Heart left ventricle (tissue), 16 donors: Measurements from ENCODE around the gene PIP5K1A. TPM values are rescaled to one million over a fixed set of nuclear protein-coding genes. Genes with fewer than 3 reads are reported as not detected.
A peak's percentile ranks its signal among the peaks of the same experiment; 100 is the strongest.

Source experiments
- ATAC-seq, 4 donors: fragments of 200-7000 bp; cut with Tn5 transposase; one replicate each; pipeline ENCODE4 v1.9.1; 2020 to 2022; ENCODE audit warnings: moderate library complexity in 4 of 4, mild to moderate bottlenecking in 3 of 4, moderate number of reproducible peaks in 1 of 4
- DNase-seq, 5 donors: peaks; one replicate each; pipeline ENCODE4 v3.0.0-alpha.2; 2020
- H3K27ac ChIP-seq, 12 donors: fragments of 200-600 bp; sonication (generic) in 4 of 12; one replicate each; pipeline versions ENCODE4 v1.5.0 to v1.8.0; 2016 to 2022; ENCODE audit warnings: mild to moderate bottlenecking in 2 of 12
- H3K27me3 ChIP-seq, 9 donors: fragments of 200-600 bp; sonication (generic) in 2 of 9; one replicate each; pipeline versions ENCODE4 v1.5.1 to v1.8.0; 2016 to 2022; ENCODE audit warnings: mild to moderate bottlenecking in 3 of 9
- H3K36me3 ChIP-seq, 9 donors: fragments of 200-600 bp; sonication (generic) in 2 of 9; one replicate each; pipeline versions ENCODE4 v1.5.0 to v1.8.0; 2018 to 2022; ENCODE audit warnings: mild to moderate bottlenecking in 2 of 9
- H3K4me1 ChIP-seq, 12 donors: fragments of 200-600 bp; sonication (generic) in 4 of 12; one replicate each; pipeline versions ENCODE4 v1.5.0 to v1.8.0; 2016 to 2022; ENCODE audit warnings: mild to moderate bottlenecking in 3 of 12
- H3K4me3 ChIP-seq, 12 donors: fragments of 200-600 bp; sonication (generic) in 4 of 12; one replicate each; pipeline versions ENCODE4 v1.5.0 to v1.8.0; 2017 to 2022; ENCODE audit warnings: mild to moderate bottlenecking in 9 of 12, moderate library complexity in 4 of 12
- H3K9me3 ChIP-seq, 12 donors: fragments of 200-600 bp; sonication (generic) in 4 of 12; one replicate each; pipeline versions ENCODE4 v1.5.0 to v1.8.0; 2016 to 2022; ENCODE audit warnings: mild to moderate bottlenecking in 1 of 12
- CTCF ChIP-seq, 12 donors: fragments of 200-600 bp; sonication (generic) in 4 of 12; IDR thresholded peaks; one replicate each; pipeline versions ENCODE4 v1.5.0 to v1.8.0; 2018 to 2022; ENCODE audit warnings: antibody characterized with exemption in 12 of 12, mild to moderate bottlenecking in 5 of 12
- POLR2A ChIP-seq, 2 donors: fragments of 450-650 bp; IDR thresholded peaks; one replicate each; pipeline ENCODE4 v1.6.1; 2017; ENCODE audit warnings: antibody characterized with exemption in 2 of 2, mild to moderate bottlenecking in 2 of 2, moderate library complexity in 2 of 2
- whole genome bisulfite sequencing, 4 donors: extraction: QIAGEN DNeasy Blood & Tissue Kit in 2 of 4; methylation state at CpG; one replicate each; pipeline versions ENCODE4 v1.1.5 to v1.1.7; 2013 to 2018; 5-methylcytosine and 5-hydroxymethylcytosine counted together
- intact Hi-C, 10 donors: fragments of 100-400 bp; cut with DNase I; formaldehyde crosslinking; loops; one replicate each; pipeline versions ENCODE4 v1.11.1 to v1.14.2; 2022
- polyA plus RNA-seq, 2 donors: library from polyadenylated mRNA; stranded (reverse); fragments of 200-250 nt; gene quantifications; one replicate each; pipeline ENCODE4 v1.2.3, GENCODE V29; 2013
- total RNA-seq, 9 donors: library from RNA; depleted of rRNA in 2 of 9; stranded (reverse); fragments of >200 nt in 2 of 9; fragmentation: NEBNext Ultra II Directional in 3 of 9; extraction: Animal tissue kit (Norgen Biotek cat#: 25700) in 3 of 9; gene quantifications; one replicate each; pipeline versions ENCODE4 v1.1.0 to v1.2.4, GENCODE V29; 2016 to 2023
- donor health status: ischemic (EF 13 %, LVEDD 7.1; RV severe dilation, severe dysfunction).
- donor health status: healthy with polysubstance abuse.
- donor health status: DM: no; HTN: yes; CAD: no.
- donor health status: DM: no; HTN: no; CAD: no.
- donor health status: ischemic (EF 25% LVEDD 6.9; RV normal size, moderate dysfunction).
- donor health status: ischemic (EF 25% LVEDD 5.7; RV mildly dilated, moderate dysfunction).
- donor health status: healthy.
- donor health status: DM: yes; HTN: yes; CAD: no.
- donor health status: ischemic (EF 35%, LVEDD 5.7; RV mildly dilated, moderate dysfunction).
- donor health status: nonischemic (EF 11% LVEDD 7.7; RV severe dilation, severe dysfunction).
- donor health status: DM: yes; HTN: yes; CAD: no.
- donor health status: PGD.
- donor health status: ischemic (EF 29% LVEDD 5.4; RV normal size, mild dysfunction).
- donor health status: nonischemic (EF 23%, LVEDD 6.1; RV moderate dilation, normal function).

PIP5K1A gene
- total and polyA plus RNA-seq, 11 donors: 20.5 to 48.8 (median 36.5) TPM

DNA sequence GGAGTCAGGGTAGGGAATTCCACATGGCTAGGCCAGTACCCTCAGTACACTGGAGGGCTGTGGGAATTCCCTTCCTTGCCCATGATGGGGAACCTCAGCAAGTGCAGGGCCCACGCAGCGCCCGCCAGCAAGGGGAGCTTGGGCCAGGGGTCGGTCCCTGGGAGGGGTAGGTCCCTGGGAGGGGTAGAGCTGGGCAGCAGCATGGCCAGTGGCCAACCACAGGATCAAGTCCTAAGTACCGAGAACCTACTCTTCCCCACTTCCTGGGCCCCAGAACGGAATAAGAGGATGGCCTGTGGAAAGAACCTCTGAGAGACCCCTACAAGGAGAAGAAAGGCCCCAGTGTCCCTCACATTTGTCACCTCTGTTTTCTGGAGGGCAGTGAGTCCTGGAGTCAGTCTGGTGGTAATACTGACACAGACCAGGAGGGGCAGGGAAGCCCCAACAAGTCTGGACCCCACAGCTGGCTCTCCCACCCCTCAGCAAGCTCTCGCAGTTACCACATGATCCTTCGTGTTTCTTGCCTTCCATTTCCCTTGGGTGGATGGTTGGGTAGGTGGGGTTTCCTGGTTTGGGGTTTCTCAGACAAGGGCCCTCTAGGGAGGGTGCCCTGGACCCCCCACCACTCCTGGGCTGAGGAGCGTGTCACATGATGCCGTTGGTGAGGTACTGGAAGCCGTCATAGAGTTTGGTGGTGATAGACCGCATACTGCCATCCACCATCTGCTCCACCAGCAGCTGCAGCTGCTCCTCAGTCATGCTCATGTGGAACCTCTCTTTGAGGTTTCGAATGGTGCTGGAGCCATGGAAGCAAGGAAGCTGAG, 94.1 kb downstream of the PIP5K1A start:
- Histone ChIP-seq H3K4me1 (peaks cover 0 to 11% (median 0%) of the 10 kb centered on the region in 12 donors), H3K9me3 (no peaks in the 10 kb centered on the region), H3K36me3 (peaks cover 0 to 100% (median 99%) of the 10 kb centered on the region in 9 donors), H3K4me3 (no peak overlapping the region), H3K27ac (no peak overlapping the region), H3K27me3 (no peaks in the 10 kb centered on the region)
- DNase-seq (no peak), ATAC-seq (peak in 1 of 4 donors; percentile 9)
- TF ChIP-seq CTCF (IDR thresholded peaks at IDR 0.05): no peak
- no peak for TF ChIP-seq POLR2A (IDR thresholded peaks at IDR 0.05)
- 79 to 85% (median 82%) methylated on average over 9 to 13 of the region's 13 CpGs for WGBS, 4 donors
- intact Hi-C loops: loop anchor here in 1 of 10 donors (10.0 kb wide), 1 partner anchor 102 kb away; the partner anchor contains the start of gene PSMB4

- Histone ChIP-seq H3K36me3 (peaks cover 0 to 100% (median 99%) of the 10 kb centered on the region in 9 donors), H3K27ac (no peak overlapping the region), H3K4me1 (peaks cover 0 to 11% (median 0%) of the 10 kb centered on the region in 12 donors), H3K4me3 (no peak overlapping the region), H3K9me3 (no peaks in the 10 kb centered on the region), H3K27me3 (no peaks in the 10 kb centered on the region)
- DNase-seq: no peak
- WGBS, 4 donors: 77 to 88% (median 82%) methylated on average over 6 of the region's 6 CpGs
- TF ChIP-seq POLR2A (IDR thresholded peaks at IDR 0.05) (no peak), CTCF (IDR thresholded peaks at IDR 0.05) (no peak)
- intact Hi-C loops: loop anchor here in 1 of 10 donors (10.0 kb wide), 1 partner anchor 102 kb away; the partner anchor contains the start of gene PSMB4
- peak in 1 of 4 donors; percentile 7 for ATAC-seq
These were observed 94.7 kb downstream of the PIP5K1A start for GRCh38 chr1:151293093-151293492.

- intact Hi-C loops: loop anchor here in 1 of 10 donors (10.0 kb wide), 1 partner anchor 100 kb away; the partner anchor contains the start of gene PSMB4
- H3K4me1 ChIP-seq: no peaks in the 10 kb centered on the region
- H3K27ac ChIP-seq: no peak overlapping the region
- 90 to 94% (median 92%) methylated on average over 2 of the region's 2 CpGs for WGBS, 4 donors
- no peak for TF ChIP-seq CTCF (IDR thresholded peaks at IDR 0.05)
- no peak for TF ChIP-seq POLR2A (IDR thresholded peaks at IDR 0.05)
- peaks cover 3 to 100% (median 98%) of the 10 kb centered on the region in 9 donors for H3K36me3 ChIP-seq
- no peaks in the 10 kb centered on the region for H3K9me3 ChIP-seq
- H3K27me3 ChIP-seq: no peaks in the 10 kb centered on the region
- H3K4me3 ChIP-seq: no peak overlapping the region
- ATAC-seq: no peak
- DNase-seq: no peak
These were observed 96.5 kb downstream of the PIP5K1A start for GRCh38 chr1:151294742-151295462.

Other genes with a start within 250 kb of the PIP5K1A start
- gene CERS2, start 223.7 kb upstream of the PIP5K1A start, total RNA-seq: 100 to 1,000 TPM in 2 of 9 donors, 10 to 100 TPM in 7; 51.7 to 113 (median 76.1) TPM
- gene CERS2, start 223.7 kb upstream of the PIP5K1A start, polyA plus RNA-seq: 10 to 100 TPM; 72.0 to 94.1 TPM
- 1 to 10 TPM in 1 of 9 donors, under 1 TPM in 3, not detected in 5; 0.12 to 2.0 (median 0.35) TPM for gene ANXA9, start 216.3 kb upstream of the PIP5K1A start, total RNA-seq
- under 1 TPM in 1 of 2 donors, not detected in 1; 0.19 TPM for gene ANXA9, start 216.3 kb upstream of the PIP5K1A start, polyA plus RNA-seq
- gene MINDY1, start 191.7 kb upstream of the PIP5K1A start, total RNA-seq: 10 to 100 TPM; 37.6 to 98.4 (median 54.2) TPM
- gene MINDY1, start 191.7 kb upstream of the PIP5K1A start, polyA plus RNA-seq: 10 to 100 TPM; 18.5 to 20.4 TPM
- 10 to 100 TPM; 32.5 to 65.3 (median 42.0) TPM for gene PRUNE1, start 190.1 kb upstream of the PIP5K1A start, total RNA-seq
- 10 to 100 TPM; 15.1 to 22.8 TPM for gene PRUNE1, start 190.1 kb upstream of the PIP5K1A start, polyA plus RNA-seq
- under 1 TPM in 7 of 9 donors, not detected in 2; 0.09 to 0.59 (median 0.38) TPM for gene BNIPL, start 162.0 kb upstream of the PIP5K1A start, total RNA-seq
- gene BNIPL, start 162.0 kb upstream of the PIP5K1A start, polyA plus RNA-seq: under 1 TPM; 0.07 to 0.65 TPM
- gene C1orf56, start 150.8 kb upstream of the PIP5K1A start, total RNA-seq: 10 to 100 TPM in 3 of 9 donors, 1 to 10 TPM in 6; 7.1 to 14.2 (median 8.0) TPM
- gene C1orf56, start 150.8 kb upstream of the PIP5K1A start, polyA plus RNA-seq: 1 to 10 TPM; 6.3 to 7.5 TPM
- 10 to 100 TPM; 21.7 to 65.9 (median 28.2) TPM for gene CDC42SE1, start 138.9 kb upstream of the PIP5K1A start, total RNA-seq
- gene CDC42SE1, start 138.9 kb upstream of the PIP5K1A start, polyA plus RNA-seq: 10 to 100 TPM; 20.3 to 37.8 TPM
- gene MLLT11, start 138.2 kb upstream of the PIP5K1A start, total RNA-seq: 10 to 100 TPM in 7 of 9 donors, 1 to 10 TPM in 2; 4.8 to 54.1 (median 20.5) TPM
- 10 to 100 TPM in 1 of 2 donors, 1 to 10 TPM in 1; 5.4 to 23.4 TPM for gene MLLT11, start 138.2 kb upstream of the PIP5K1A start, polyA plus RNA-seq
- gene GABPB2, start 127.8 kb upstream of the PIP5K1A start, total RNA-seq: 10 to 100 TPM in 8 of 9 donors, 1 to 10 TPM in 1; 5.9 to 15.2 (median 11.7) TPM
- gene GABPB2, start 127.8 kb upstream of the PIP5K1A start, polyA plus RNA-seq: 1 to 10 TPM; 4.6 to 8.9 TPM
- gene SEMA6C, start 51.9 kb upstream of the PIP5K1A start, total RNA-seq: 10 to 100 TPM; 36.4 to 97.1 (median 50.8) TPM
- 10 to 100 TPM; 16.4 to 85.0 TPM for gene SEMA6C, start 51.9 kb upstream of the PIP5K1A start, polyA plus RNA-seq
- gene TNFAIP8L2, start 41.9 kb upstream of the PIP5K1A start, total RNA-seq: 1 to 10 TPM in 6 of 9 donors, under 1 TPM in 3; 0.49 to 7.9 (median 1.3) TPM
- 1 to 10 TPM; 1.6 to 2.0 TPM for gene TNFAIP8L2, start 41.9 kb upstream of the PIP5K1A start, polyA plus RNA-seq
- gene LYSMD1, start 32.6 kb upstream of the PIP5K1A start, total RNA-seq: 10 to 100 TPM; 10.1 to 26.8 (median 13.0) TPM
- 10 to 100 TPM in 1 of 2 donors, 1 to 10 TPM in 1; 6.8 to 14.7 TPM for gene LYSMD1, start 32.6 kb upstream of the PIP5K1A start, polyA plus RNA-seq
- gene SCNM1, start 32.4 kb upstream of the PIP5K1A start, total RNA-seq: 10 to 100 TPM; 11.5 to 28.4 (median 17.5) TPM
- 10 to 100 TPM; 33.0 to 44.4 TPM for gene SCNM1, start 32.4 kb upstream of the PIP5K1A start, polyA plus RNA-seq
- gene TMOD4, start 22.6 kb upstream of the PIP5K1A start, total RNA-seq: under 1 TPM in 3 of 9 donors, not detected in 6; 0.37 to 0.61 (median 0.50) TPM
- gene TMOD4, start 22.6 kb upstream of the PIP5K1A start, polyA plus RNA-seq: not detected
- gene VPS72, start 8.4 kb upstream of the PIP5K1A start, total RNA-seq: 10 to 100 TPM; 29.6 to 49.1 (median 38.1) TPM
- 10 to 100 TPM; 31.2 to 41.6 TPM for gene VPS72, start 8.4 kb upstream of the PIP5K1A start, polyA plus RNA-seq
- gene PSMD4, start 56.2 kb downstream of the PIP5K1A start, total RNA-seq: 100 to 1,000 TPM; 127 to 181 (median 138) TPM
- 100 to 1,000 TPM; 205 to 231 TPM for gene PSMD4, start 56.2 kb downstream of the PIP5K1A start, polyA plus RNA-seq
- gene ZNF687, start 83.7 kb downstream of the PIP5K1A start, total RNA-seq: 10 to 100 TPM; 10.9 to 30.3 (median 14.3) TPM
- 10 to 100 TPM in 1 of 2 donors, 1 to 10 TPM in 1; 6.9 to 11.1 TPM for gene ZNF687, start 83.7 kb downstream of the PIP5K1A start, polyA plus RNA-seq
- gene PI4KB, start 128.9 kb downstream of the PIP5K1A start, total RNA-seq: 10 to 100 TPM; 34.9 to 76.0 (median 49.8) TPM
- gene PI4KB, start 128.9 kb downstream of the PIP5K1A start, polyA plus RNA-seq: 10 to 100 TPM; 17.4 to 41.2 TPM
- gene RFX5, start 148.7 kb downstream of the PIP5K1A start, total RNA-seq: 10 to 100 TPM; 14.0 to 49.3 (median 22.1) TPM
- 10 to 100 TPM; 10.8 to 11.3 TPM for gene RFX5, start 148.7 kb downstream of the PIP5K1A start, polyA plus RNA-seq
- gene SELENBP1, start 174.2 kb downstream of the PIP5K1A start, total RNA-seq: 10 to 100 TPM; 27.6 to 97.8 (median 48.7) TPM
- gene SELENBP1, start 174.2 kb downstream of the PIP5K1A start, polyA plus RNA-seq: 10 to 100 TPM; 14.3 to 37.9 TPM
- 100 to 1,000 TPM; 173 to 237 (median 212) TPM for gene PSMB4, start 201.0 kb downstream of the PIP5K1A start, total RNA-seq
- 100 to 1,000 TPM; 345 to 367 TPM for gene PSMB4, start 201.0 kb downstream of the PIP5K1A start, polyA plus RNA-seq